ENCODE results near the gene SNX4. TPM values are rescaled to one million over a fixed set of nuclear protein-coding genes. Genes with fewer than 3 reads are reported as not detected.

Gene SNX4
- total and polyA plus RNA-seq, 8 donors, result 10.5 to 81.1 (median 40.9) TPM

DNA sequence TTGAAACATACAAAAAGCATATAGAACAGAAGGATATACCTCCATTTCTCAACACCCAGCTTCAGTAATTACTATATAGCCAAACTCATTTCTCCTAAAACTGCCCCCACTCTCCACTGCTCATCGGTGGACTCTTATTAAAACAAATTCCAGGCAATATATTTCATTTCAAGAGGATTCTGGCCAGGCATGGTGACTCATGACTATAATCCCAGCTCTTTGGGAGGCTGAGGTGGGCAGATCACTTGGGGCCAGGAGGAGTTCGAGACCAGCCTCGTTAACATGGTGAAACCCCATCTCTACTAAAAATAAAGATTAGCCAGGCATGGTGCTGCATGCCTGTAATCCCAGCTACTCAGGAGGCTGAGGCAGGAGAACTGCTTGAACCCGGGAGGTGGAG lies 40.9 kb downstream of the SNX4 start:
- intact Hi-C loops (cut with DNase I; ENCODE audit: low total_unique reads), result no loop called here
- peaks cover 7 to 77% (median 68%) of the 10 kb centered on the region in 4 donors for H3K36me3 ChIP-seq
- no peak overlapping the region for H3K27ac ChIP-seq
- no peaks in the 10 kb centered on the region for H3K9me3 ChIP-seq
- no peak for TF ChIP-seq EP300 (IDR thresholded peaks at IDR 0.05)
- TF ChIP-seq, protein P1, sequence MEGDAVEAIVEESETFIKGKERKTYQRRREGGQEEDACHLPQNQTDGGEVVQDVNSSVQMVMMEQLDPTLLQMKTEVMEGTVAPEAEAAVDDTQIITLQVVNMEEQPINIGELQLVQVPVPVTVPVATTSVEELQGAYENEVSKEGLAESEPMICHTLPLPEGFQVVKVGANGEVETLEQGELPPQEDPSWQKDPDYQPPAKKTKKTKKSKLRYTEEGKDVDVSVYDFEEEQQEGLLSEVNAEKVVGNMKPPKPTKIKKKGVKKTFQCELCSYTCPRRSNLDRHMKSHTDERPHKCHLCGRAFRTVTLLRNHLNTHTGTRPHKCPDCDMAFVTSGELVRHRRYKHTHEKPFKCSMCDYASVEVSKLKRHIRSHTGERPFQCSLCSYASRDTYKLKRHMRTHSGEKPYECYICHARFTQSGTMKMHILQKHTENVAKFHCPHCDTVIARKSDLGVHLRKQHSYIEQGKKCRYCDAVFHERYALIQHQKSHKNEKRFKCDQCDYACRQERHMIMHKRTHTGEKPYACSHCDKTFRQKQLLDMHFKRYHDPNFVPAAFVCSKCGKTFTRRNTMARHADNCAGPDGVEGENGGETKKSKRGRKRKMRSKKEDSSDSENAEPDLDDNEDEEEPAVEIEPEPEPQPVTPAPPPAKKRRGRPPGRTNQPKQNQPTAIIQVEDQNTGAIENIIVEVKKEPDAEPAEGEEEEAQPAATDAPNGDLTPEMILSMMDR (IDR thresholded peaks at IDR 0.05), result no peak
- TF ChIP-seq POLR2AphosphoS5 (IDR thresholded peaks at IDR 0.05), result no peak
- TF ChIP-seq POLR2A (IDR thresholded peaks at IDR 0.05), result no peak
- no peaks in the 10 kb centered on the region for H3K27me3 ChIP-seq
- DNase-seq, result no peak
- WGBS, 5 donors, result 89 to 97% (median 96%) methylated on average over 4 of the region's 4 CpGs
- no peak overlapping the region for H3K4me3 ChIP-seq
- peaks cover 0 to 5% (median 0%) of the 10 kb centered on the region in 4 donors for H3K4me1 ChIP-seq

DNA sequence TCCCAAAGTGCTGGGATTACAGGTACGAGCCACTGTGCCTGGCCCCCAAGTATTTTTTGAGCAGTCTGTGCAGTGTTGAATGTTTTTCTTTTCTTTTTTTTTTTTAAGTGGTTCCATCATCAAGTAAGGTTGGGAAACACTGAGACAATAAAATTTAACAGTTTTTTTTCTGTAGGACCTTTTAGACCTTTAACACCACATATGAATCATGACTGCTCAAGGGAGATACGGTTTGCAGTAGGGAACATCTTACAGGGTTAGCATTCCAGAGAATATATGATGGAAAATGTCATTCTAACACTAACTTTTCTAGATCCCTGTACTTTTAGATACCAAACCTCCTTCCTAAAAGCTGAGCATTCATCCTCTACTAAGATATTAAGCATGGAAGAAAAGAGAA lies 41.7 kb downstream of the SNX4 start:
- 83 to 97% (median 90%) methylated on average over 2 of the region's 2 CpGs for WGBS, 5 donors
- TF ChIP-seq POLR2AphosphoS5 (IDR thresholded peaks at IDR 0.05), result no peak
- TF ChIP-seq EP300 (IDR thresholded peaks at IDR 0.05), result no peak
- TF ChIP-seq, protein P1 (IDR thresholded peaks at IDR 0.05), result no peak
- TF ChIP-seq POLR2A (IDR thresholded peaks at IDR 0.05), result no peak
- Histone ChIP-seq H3K27ac (no peak overlapping the region), H3K27me3 (no peaks in the 10 kb centered on the region), H3K4me1 (peaks cover 0 to 5% (median 0%) of the 10 kb centered on the region in 4 donors), H3K36me3 (peaks cover 7 to 78% (median 70%) of the 10 kb centered on the region in 4 donors), H3K4me3 (no peak overlapping the region), H3K9me3 (no peaks in the 10 kb centered on the region)
- no peak for DNase-seq
- intact Hi-C loops (cut with DNase I; ENCODE audit: low total_unique reads), result no loop called here

DNA sequence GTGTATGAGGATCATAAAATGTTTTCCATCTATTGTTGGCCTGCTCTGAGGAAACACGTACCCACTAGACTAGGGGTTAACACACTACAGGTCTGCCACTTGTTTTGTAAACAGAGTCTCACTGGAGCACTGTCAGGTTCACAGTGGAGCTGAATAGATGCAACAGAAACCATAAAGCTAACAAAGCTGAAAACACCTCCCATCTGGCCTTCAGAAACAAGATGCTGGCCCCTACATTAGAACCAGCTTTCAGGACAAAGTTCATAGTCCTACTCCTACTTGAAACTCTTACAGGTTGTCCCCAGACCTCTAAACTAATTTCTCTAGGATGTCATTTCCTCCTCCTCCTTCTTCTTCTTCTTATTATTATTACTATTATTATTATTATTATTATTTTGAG lies 42.3 kb downstream of the SNX4 start:
- no peak overlapping the region for H3K27ac ChIP-seq
- H3K9me3 ChIP-seq, result no peaks in the 10 kb centered on the region
- DNase-seq, result no peak
- H3K27me3 ChIP-seq, result no peaks in the 10 kb centered on the region
- peaks cover 0 to 5% (median 0%) of the 10 kb centered on the region in 4 donors for H3K4me1 ChIP-seq
- TF ChIP-seq EP300 (IDR thresholded peaks at IDR 0.05) (no peak), POLR2A (IDR thresholded peaks at IDR 0.05) (no peak), POLR2AphosphoS5 (IDR thresholded peaks at IDR 0.05) (no peak)
- TF ChIP-seq, protein P1 (IDR thresholded peaks at IDR 0.05), result no peak
- H3K36me3 ChIP-seq, result peaks cover 7 to 84% (median 72%) of the 10 kb centered on the region in 4 donors
- 91 to 97% (median 96%) methylated on average over 1 of the region's 1 CpG for WGBS, 5 donors
- intact Hi-C loops (cut with DNase I; ENCODE audit: low total_unique reads), result no loop called here
- no peak overlapping the region for H3K4me3 ChIP-seq

DNA sequence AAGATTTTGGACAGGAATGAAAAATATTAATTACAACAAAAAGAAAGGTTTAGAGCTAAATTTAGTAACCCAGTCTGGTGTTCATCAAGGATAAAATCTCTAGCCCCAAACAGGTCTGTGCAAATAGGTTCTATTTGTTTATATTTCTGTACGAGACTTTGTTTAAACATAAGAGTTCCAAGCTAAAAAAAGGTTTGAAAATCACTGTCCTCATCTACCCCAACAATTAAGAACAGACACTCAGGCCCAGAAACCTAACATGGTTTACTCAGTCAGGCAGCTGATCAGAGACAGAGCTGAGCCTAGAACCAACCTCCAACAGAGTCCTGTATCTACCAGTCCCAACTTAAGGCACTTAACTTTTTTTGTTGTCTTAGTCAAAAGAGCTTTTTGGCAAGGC lies 49.3 kb downstream of the SNX4 start:
- H3K36me3 ChIP-seq, result peaks cover 19 to 86% (median 78%) of the 10 kb centered on the region in 4 donors
- no peaks in the 10 kb centered on the region for H3K4me1 ChIP-seq
- H3K9me3 ChIP-seq, result no peaks in the 10 kb centered on the region
- WGBS, 5 donors, result 19 to 57% (median 45%) methylated on average over 1 of the region's 1 CpG
- no peak overlapping the region for H3K4me3 ChIP-seq
- peak in 1 of 2 donors; percentile 3 for DNase-seq
- intact Hi-C loops (cut with DNase I; ENCODE audit: low total_unique reads), result no loop called here
- TF ChIP-seq POLR2A (IDR thresholded peaks at IDR 0.05), result no peak
- TF ChIP-seq EP300 (IDR thresholded peaks at IDR 0.05), result no peak
- TF ChIP-seq, protein P1 (IDR thresholded peaks at IDR 0.05), result no peak
- H3K27me3 ChIP-seq, result no peaks in the 10 kb centered on the region
- peak overlapping the region in 1 of 5 donors; percentile 31 for H3K27ac ChIP-seq

All from stomach (tissue), 9 donors.